Activated T-cell treated with anti-CD3 and anti-CD28 coated beads, Interleukin-2, amount 50 U/mL, for 4 hours (primary cell): ENCODE data around the gene PITX1. TPM values are rescaled to one million over a fixed set of nuclear protein-coding genes. Genes with fewer than 3 reads are reported as not detected.
"Not testable (repeated sequence)": the region's sequence is repeated elsewhere in the genome, so short reads cannot be mapped to it uniquely, and the experiment has no call there.

Experiments used
- ATAC-seq, 2 donors: fragments of 200-7000 bp; cut with Tn5 transposase; one replicate each; pipeline ENCODE4 v1.10.0; 2021
- DNase-seq: peaks from one replicate; pipeline ENCODE4 v3.0.0-alpha.2; 2020
- H3K27me3 Mint-ChIP-seq: one replicate; pipeline ENCODE4 v1.8.0; 2021; ENCODE audit warnings: low read depth, mixed read lengths
- H3K36me3 Mint-ChIP-seq: one replicate; pipeline ENCODE4 v1.8.0; 2022; ENCODE audit warnings: mixed read lengths; ENCODE audit not compliant: insufficient read depth
- H3K4me1 Mint-ChIP-seq: one replicate; pipeline ENCODE4 v1.8.0; 2021; ENCODE audit warnings: low read depth, mixed read lengths
- H3K4me3 Mint-ChIP-seq: one replicate; pipeline ENCODE4 v1.8.0; 2021; ENCODE audit warnings: mild to moderate bottlenecking, moderate library complexity, mixed read lengths
- H3K9me3 Mint-ChIP-seq: one replicate; pipeline ENCODE4 v1.8.0; 2021; ENCODE audit warnings: mixed read lengths
- total RNA-seq, 3 donors: library from RNA; stranded (reverse); gene quantifications; one replicate each; pipeline ENCODE4 v1.2.1, GENCODE V29; 2021

The PITX1 gene
- total RNA-seq, 3 donors from 2014 or later = 0.37 to 0.43 TPM; not detected in 1

DNA sequence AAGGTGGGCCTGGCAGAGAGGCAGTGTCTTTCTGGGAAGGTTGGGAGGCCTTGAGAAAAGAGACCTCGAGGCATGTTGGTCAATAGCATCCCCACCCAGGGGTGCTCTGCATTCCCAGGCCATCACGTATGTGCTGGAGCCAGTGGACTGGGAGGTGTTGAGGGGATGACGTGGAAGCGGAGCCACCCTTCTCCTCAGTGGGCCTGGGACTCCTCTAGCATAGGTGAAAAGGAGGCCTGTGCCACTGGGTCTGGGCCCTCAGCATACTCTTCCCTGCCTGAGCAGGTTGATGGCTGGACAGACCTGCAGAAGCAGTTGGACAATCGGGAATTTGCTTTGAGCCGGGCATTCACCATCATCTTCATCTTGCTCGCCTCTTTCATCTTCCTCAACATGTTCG lies 25.5 kb downstream of the PITX1 start:
- DNase-seq = no peak
- H3K36me3 Mint-ChIP-seq = peaks cover 4% of the 10 kb centered on the region
- no peak overlapping the region for H3K4me3 Mint-ChIP-seq
- no peak for ATAC-seq
- no peaks in the 10 kb centered on the region for H3K9me3 Mint-ChIP-seq
- H3K27me3 Mint-ChIP-seq = no peaks in the 10 kb centered on the region
- H3K4me1 Mint-ChIP-seq = no peaks in the 10 kb centered on the region

DNA sequence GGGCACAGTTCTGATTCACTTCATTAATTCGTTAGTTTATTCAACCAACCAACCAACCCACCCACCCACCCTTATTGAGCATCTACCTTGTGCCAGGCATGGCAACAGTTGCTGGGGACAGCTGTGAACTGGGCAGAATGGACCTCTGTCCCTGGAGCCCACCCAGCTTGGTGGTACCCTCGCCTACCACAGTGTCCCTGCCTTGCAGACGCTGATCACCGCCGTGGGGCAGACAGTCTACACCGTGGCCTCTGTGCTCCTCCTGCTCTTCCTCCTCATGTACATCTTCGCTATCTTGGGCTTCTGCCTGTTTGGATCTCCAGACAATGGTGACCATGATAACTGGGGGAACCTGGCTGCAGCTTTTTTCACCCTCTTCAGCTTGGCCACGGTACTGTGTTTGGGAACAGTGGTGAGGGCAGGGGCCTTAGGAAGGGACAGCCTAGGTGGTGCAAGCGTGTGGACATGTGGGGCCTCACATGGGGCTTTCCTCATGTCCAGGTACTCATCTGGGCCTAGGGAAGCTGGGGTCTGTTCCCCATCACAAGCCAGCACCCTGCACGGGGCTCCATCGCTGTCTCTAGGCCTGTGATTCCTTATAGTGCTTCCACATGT lies 26.2 kb downstream of the PITX1 start:
- no peaks in the 10 kb centered on the region for H3K27me3 Mint-ChIP-seq
- H3K9me3 Mint-ChIP-seq = no peaks in the 10 kb centered on the region
- no peaks in the 10 kb centered on the region for H3K4me1 Mint-ChIP-seq
- no peak for DNase-seq
- no peak overlapping the region for H3K4me3 Mint-ChIP-seq
- no peak for ATAC-seq
- H3K36me3 Mint-ChIP-seq = peaks cover 4% of the 10 kb centered on the region

DNA sequence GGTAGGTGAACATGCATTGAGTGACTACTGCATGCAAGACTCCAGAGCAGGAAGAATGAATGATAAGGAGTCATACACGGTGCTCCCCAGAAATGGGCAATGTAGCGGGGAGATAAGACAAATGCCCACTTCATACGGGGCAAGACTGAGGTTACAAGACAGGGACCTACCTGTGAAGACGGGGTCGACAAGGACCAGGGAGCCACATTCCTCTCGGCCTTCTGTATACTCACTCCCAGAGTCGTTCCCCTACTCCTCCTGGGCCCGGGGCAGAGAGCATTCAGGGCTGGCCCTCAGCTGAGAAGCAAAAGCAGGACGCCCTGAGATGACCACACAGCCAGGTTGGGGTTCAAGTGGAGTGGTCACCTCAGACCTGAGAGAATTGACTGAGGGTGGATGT lies 26.7 kb downstream of the PITX1 start:
- H3K4me3 Mint-ChIP-seq = no peak overlapping the region
- no peaks in the 10 kb centered on the region for H3K9me3 Mint-ChIP-seq
- H3K36me3 Mint-ChIP-seq = peaks cover 4% of the 10 kb centered on the region
- H3K27me3 Mint-ChIP-seq = no peaks in the 10 kb centered on the region
- no peaks in the 10 kb centered on the region for H3K4me1 Mint-ChIP-seq
- ATAC-seq (no peak), DNase-seq (no peak)

GRCh38 chr5:135005076-135005475 lies 29.0 kb downstream of the PITX1 start:
- no peaks in the 10 kb centered on the region for H3K27me3 Mint-ChIP-seq
- peaks cover 4% of the 10 kb centered on the region for H3K36me3 Mint-ChIP-seq
- no peak for ATAC-seq
- no peak for DNase-seq
- H3K9me3 Mint-ChIP-seq = no peaks in the 10 kb centered on the region
- H3K4me3 Mint-ChIP-seq = no peak overlapping the region
- no peaks in the 10 kb centered on the region for H3K4me1 Mint-ChIP-seq

DNA sequence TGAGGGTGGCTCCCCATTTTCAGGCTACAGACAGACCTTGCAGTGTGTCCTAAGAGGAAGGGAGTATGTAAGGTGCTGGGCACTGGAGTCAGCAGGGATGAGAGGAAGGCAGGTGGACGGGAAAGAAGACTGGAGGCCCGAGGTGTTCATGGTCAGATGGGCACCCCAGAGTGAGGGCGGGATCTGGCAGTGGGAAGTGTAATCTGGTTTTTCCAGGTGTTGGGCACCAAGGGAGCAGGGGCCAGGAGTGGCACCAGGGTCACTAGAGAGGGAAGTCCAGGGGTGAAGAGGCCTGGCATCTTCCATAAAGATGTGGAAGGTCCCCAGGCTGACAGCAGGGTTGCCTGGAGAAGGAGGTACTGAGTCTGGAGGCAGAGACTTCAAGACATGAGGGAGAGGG lies 29.7 kb downstream of the PITX1 start:
- no peak for ATAC-seq
- H3K4me1 Mint-ChIP-seq = no peaks in the 10 kb centered on the region
- H3K4me3 Mint-ChIP-seq = no peak overlapping the region
- no peak for DNase-seq
- peaks cover 4% of the 10 kb centered on the region for H3K36me3 Mint-ChIP-seq
- no peaks in the 10 kb centered on the region for H3K9me3 Mint-ChIP-seq
- no peaks in the 10 kb centered on the region for H3K27me3 Mint-ChIP-seq

DNA sequence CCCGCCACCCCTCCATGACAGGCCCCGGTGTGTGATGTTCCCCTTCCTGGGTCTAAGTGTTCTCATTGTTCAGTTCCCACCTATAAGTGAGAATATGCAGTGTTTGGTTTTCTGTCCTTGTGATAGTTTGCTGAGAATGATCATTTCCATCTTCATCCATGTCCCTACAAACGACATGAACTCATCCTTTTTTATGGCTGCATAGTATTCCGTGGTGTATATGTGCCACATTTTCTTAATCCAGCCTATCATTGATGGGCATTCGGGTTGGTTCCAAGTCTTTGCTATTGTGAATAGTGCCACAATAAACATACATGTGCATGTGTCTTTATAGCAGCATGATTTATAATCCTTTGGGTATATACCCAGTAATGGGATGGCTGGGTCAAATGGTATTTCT lies 36.0 kb downstream of the PITX1 start:
- H3K27me3 Mint-ChIP-seq, ATAC-seq, DNase-seq: not testable (repeated sequence)

GRCh38 chr5:134997015-134997414 lies 37.0 kb downstream of the PITX1 start:
- Mint-ChIP-seq H3K36me3 (peaks cover 1% of the 10 kb centered on the region), H3K27me3 (no peaks in the 10 kb centered on the region), H3K9me3 (no peaks in the 10 kb centered on the region), H3K4me3 (no peak overlapping the region), H3K4me1 (no peaks in the 10 kb centered on the region)
- ATAC-seq = no peak
- DNase-seq = no peak

More for the DNA sequence above, 36.0 kb downstream of the PITX1 start:
- H3K4me3 Mint-ChIP-seq, H3K4me1 Mint-ChIP-seq, H3K36me3 Mint-ChIP-seq, H3K9me3 Mint-ChIP-seq: not testable (repeated sequence)

DNA sequence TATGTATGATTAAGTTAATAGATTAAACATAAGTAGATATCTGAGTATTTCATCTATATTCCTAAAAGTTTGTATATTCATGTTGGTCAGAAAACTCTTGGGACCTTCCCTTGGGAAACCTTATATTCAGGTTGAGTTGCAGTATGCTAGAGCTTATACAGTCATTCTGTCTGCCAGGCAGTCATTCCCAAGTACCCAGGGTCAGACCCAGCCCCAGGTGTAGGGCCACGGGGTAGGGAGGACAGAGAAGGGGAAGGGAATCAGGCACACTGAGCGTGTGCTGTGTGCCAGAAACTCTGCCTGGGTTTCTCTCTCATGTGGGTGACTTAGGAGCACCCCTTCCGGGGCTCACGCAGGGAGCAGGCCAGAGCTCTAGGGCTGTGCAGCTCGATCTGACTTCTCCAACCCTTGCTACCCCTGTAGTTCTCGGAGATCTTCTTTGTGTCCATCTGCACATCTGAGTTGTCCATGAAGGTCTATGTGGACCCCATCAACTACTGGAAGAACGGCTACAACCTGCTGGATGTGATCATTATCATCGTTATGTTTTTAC lies 38.1 kb downstream of the PITX1 start:
- H3K4me3 Mint-ChIP-seq = no peak overlapping the region
- ATAC-seq (no peak), DNase-seq (no peak)
- no peaks in the 10 kb centered on the region for H3K27me3 Mint-ChIP-seq
- no peaks in the 10 kb centered on the region for H3K9me3 Mint-ChIP-seq
- no peaks in the 10 kb centered on the region for H3K4me1 Mint-ChIP-seq
- H3K36me3 Mint-ChIP-seq = peaks cover 1% of the 10 kb centered on the region

DNA sequence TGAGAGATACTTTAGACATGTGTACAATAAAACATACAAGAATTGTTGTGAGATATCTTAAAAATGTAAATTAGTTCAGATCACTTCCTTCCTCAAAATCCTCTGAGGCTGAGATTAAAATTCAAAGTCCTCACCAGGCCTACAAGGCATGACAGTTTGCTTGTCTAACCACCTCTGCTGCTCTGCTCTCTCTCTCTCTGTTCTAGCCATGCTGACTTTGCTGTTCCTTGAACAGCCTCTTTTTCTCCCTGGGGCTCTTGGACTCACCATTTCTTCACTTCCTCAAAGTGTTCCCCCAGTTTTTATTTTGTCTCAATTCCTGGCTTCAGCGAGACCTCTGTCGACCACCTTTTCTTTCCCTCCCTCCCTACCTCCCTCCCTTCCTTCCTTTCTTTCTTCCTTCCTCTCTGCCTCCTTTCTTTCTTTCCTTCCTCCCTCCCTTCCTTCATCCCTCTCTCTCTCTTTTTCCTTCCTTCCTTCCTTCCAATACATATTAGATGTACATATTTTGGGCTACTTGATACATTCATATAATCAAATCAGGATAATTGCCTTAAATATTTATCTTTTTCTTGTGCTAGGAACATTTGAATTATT lies 39.4 kb downstream of the PITX1 start:
- no peaks in the 10 kb centered on the region for H3K4me1 Mint-ChIP-seq
- H3K9me3 Mint-ChIP-seq = no peaks in the 10 kb centered on the region
- no peak overlapping the region for H3K4me3 Mint-ChIP-seq

DNA sequence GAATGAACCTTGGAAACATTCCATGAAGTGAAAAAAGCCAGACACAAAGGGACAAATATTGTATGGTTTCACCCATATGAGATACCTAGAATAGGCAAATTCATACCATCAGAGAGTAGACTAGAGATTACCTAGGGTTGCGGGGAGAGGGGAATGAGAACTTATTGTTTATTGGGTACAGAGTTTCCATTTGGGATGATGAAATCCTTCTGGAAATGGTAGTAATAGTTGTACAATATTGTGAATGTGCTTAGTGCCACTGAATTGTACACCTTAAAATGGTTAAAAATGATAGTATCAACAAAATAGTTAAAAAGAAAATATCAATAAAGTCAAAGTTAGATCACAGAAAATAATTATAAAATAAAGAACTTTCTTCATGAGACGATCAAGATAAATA lies 40.9 kb downstream of the PITX1 start:
- Mint-ChIP-seq H3K9me3 (no peaks in the 10 kb centered on the region), H3K36me3 (no peaks in the 10 kb centered on the region), H3K4me3 (no peak overlapping the region), H3K27me3 (no peaks in the 10 kb centered on the region), H3K4me1 (no peaks in the 10 kb centered on the region)
- no peak for ATAC-seq
- no peak for DNase-seq

More for the DNA sequence above, 39.4 kb downstream of the PITX1 start:
- peaks cover 1% of the 10 kb centered on the region for H3K36me3 Mint-ChIP-seq
- DNase-seq (no peak), ATAC-seq (no peak)
- H3K27me3 Mint-ChIP-seq = no peaks in the 10 kb centered on the region

DNA sequence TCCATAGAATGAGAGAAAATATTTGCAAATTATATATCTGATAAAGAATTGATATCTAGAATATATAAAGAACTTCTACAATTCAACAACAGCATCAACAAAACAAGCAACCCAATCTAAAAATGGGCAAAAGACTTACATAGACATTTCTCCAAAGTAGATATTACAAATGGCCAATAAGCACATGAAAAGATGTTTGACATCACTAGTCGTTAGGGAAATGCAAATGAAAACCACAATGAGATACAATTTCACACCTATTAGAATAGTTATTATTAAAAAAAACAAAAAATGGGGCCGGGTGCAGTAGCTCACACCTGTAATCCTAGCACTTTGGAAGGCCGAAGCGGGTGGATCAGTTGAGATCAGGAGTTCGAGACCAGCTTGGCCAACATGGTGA lies 41.9 kb downstream of the PITX1 start:
- DNase-seq (no peak), ATAC-seq (no peak)
- H3K4me3 Mint-ChIP-seq = no peak overlapping the region
- H3K9me3 Mint-ChIP-seq = no peaks in the 10 kb centered on the region
- no peaks in the 10 kb centered on the region for H3K27me3 Mint-ChIP-seq
- no peaks in the 10 kb centered on the region for H3K4me1 Mint-ChIP-seq
- no peaks in the 10 kb centered on the region for H3K36me3 Mint-ChIP-seq

DNA sequence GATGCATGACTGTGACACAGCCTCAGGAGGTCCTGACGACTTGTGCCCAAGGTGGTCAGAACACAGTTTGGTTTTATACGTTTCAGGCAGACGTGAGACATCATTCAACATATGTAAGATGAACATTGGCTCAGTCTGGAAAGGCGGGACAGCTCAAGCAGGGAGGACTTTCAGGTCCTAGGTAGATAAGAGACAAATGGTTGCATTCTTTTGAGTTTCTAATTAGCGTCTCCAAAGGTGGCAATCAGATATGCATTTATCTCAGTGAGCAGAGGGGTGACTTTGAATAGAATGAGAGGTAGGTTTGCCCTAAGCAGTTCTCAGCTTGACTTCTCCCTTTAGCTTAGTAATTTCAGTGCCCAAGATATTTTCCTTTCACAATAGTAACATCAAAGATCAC lies 43.8 kb downstream of the PITX1 start:
- not testable (repeated sequence) for H3K4me3 Mint-ChIP-seq, H3K4me1 Mint-ChIP-seq, ATAC-seq, H3K27me3 Mint-ChIP-seq, H3K36me3 Mint-ChIP-seq, H3K9me3 Mint-ChIP-seq, DNase-seq

- DNase-seq (no peak), ATAC-seq (no peak)
- peaks cover under 1% of the 10 kb centered on the region for H3K27me3 Mint-ChIP-seq
- H3K4me1 Mint-ChIP-seq = no peaks in the 10 kb centered on the region
- H3K9me3 Mint-ChIP-seq = no peaks in the 10 kb centered on the region
- no peak overlapping the region for H3K4me3 Mint-ChIP-seq
- H3K36me3 Mint-ChIP-seq = no peaks in the 10 kb centered on the region
Observed at GRCh38 chr5:134989266-134989830, 44.7 kb downstream of the PITX1 start.

DNA sequence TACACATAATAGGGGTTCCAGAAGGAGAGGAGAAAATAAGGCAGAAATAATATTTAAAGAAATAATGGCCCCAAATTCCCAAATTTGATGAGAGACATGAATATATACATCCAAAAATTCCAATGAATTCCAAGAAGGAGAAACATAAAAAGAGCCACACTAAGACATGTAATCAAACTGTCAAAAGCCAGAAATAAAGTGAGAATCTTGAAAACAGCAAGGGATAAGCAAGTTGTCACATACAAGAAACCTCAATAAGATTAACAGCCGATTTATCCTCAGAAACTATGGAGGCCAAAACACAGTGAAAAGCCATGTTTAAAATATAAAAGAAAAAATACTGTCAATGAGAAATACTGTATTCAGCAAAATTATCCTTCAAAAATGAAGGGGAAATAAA lies 51.8 kb downstream of the PITX1 start:
- Mint-ChIP-seq H3K9me3 (peaks cover 38% of the 10 kb centered on the region), H3K27me3 (peaks cover 4% of the 10 kb centered on the region), H3K4me1 (no peaks in the 10 kb centered on the region), H3K36me3 (peaks cover 16% of the 10 kb centered on the region), H3K4me3 (no peak overlapping the region)
- DNase-seq (no peak), ATAC-seq (no peak)

DNA sequence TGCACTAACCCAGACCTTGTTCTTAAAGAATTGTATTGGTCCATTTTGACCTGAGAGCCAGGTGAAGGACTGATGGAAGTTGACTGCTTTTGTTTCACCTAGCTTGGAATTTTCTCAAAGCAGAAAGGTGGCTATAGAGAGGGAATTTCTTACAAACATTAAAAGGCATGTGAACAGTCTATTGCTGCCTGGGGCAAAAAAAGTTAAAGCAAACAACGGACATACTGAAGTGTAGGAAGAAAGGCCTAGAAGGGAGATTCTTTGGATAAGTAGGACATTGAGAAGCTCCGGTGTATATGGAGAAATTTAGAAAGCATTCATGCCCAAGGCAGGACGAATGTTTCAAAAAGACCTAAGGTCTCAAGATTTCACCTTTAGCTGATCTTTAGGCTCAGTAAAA lies 54.6 kb downstream of the PITX1 start:
- no peak overlapping the region for H3K4me3 Mint-ChIP-seq
- H3K4me1 Mint-ChIP-seq = no peaks in the 10 kb centered on the region
- ATAC-seq (no peak), DNase-seq (no peak)
- peaks cover 4% of the 10 kb centered on the region for H3K27me3 Mint-ChIP-seq
- H3K36me3 Mint-ChIP-seq = peaks cover 29% of the 10 kb centered on the region
- peaks cover 41% of the 10 kb centered on the region for H3K9me3 Mint-ChIP-seq
